ENCODE data around the gene RCAN2.

RCAN2 gene

GRCh38 chr6:46296586-46296985, 194.7 kb downstream of the RCAN2 start:
- TF ChIP-seq CTCF (conservative IDR thresholded peaks at IDR 0.05): no peak
- no peak overlapping the region for H3K27ac ChIP-seq

DNA sequence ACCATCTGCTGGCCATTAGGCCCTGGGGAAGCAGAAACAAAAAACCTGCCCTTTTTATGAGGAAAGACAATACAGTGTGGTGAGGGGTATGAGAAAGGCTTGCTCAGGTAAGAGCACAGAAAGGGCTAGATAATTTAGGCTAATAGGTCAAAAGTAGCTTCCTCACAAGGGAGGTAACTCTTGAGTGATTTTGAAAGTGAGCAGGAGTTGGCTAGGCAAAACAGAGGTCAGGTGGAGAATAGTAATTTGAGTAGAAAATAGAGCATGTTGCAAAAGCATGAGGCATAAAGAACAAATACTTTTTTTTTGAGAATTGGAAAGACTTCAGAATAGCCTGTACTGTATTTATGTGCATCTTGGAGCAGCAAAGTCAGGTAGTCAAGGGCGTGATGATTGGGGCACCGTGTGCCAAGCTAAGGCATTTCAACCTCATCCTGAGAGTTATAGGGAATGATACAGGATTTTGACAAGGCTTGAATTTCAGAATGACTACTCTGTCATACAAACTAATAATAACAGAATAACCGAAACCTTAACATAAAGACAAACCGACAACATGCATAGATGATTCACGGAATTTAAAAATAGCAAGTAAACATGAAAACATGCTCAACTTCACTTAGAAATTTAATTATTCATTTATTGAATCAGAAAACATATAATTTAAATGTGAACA, 197.5 kb downstream of the RCAN2 start:
- H3K27ac ChIP-seq: no peak overlapping the region
- TF ChIP-seq CTCF (conservative IDR thresholded peaks at IDR 0.05): no peak

DNA sequence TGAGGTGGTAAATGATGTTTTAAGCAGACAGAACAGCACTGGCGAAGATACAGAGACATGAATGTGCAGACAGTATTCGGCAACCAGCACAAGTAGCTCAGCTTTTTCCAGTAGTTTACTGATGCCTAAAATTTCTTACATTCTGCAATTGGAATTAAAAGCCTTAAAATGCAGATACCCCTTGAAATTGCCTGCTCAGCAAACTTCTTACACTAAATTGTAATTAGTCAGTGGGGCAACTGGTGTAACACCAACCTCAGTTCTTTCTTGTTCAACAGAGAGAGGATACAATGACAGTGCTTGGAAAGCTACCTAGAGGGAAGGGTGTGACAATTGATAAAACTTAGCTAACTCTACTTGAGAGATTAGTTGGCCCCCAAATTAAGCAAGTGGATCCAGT, 199.4 kb downstream of the RCAN2 start:
- no peak for TF ChIP-seq CTCF (conservative IDR thresholded peaks at IDR 0.05)
- H3K27ac ChIP-seq: no peak overlapping the region

GRCh38 chr6:46291275-46291633, 200.0 kb downstream of the RCAN2 start:
- TF ChIP-seq CTCF (conservative IDR thresholded peaks at IDR 0.05): no peak
- no peak overlapping the region for H3K27ac ChIP-seq

DNA sequence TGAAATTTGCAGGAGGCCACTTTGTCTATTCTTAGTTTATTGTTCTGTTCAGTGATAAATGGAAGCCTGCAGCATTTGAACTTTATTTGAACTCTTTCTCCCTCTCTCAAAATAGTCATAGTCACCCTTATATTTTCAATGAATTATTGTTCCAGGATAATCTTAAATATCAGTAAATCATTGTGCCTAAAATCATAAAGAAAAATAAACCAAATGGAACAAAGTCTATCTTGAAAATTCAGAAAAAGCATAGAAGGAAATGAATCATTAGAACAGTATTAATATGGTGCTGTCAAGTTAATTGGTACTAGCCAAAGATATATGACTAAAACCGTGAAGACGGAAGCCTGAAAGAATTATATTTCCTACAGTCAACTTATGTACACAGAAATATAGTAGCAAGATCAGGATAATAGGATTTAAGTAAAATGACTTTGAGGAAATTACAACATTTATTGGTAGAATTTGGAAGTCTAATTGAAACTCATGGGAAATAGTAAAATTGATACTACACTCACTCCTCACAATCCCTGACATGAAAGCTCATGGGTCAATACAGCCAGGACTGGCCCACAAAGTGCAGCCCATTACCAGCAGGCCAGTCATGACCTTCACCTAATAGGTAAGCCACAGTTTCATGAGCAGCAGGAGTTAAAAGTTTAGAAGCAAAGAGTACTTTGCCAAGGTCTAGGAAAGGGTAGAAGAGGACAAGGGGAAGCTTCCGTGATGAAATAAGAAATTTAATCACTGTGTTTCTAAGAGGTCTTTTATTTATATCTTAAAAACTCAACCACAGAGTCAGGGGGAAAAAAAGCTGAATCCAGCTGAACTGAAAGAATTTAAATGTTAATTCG, 200.6 kb downstream of the RCAN2 start:
- H3K27ac ChIP-seq: no peak overlapping the region
- no peak for TF ChIP-seq CTCF (conservative IDR thresholded peaks at IDR 0.05)

- H3K27ac ChIP-seq: no peak overlapping the region
- TF ChIP-seq CTCF (conservative IDR thresholded peaks at IDR 0.05): no peak
Measured at GRCh38 chr6:46289898-46290297, 201.4 kb downstream of the RCAN2 start.

DNA sequence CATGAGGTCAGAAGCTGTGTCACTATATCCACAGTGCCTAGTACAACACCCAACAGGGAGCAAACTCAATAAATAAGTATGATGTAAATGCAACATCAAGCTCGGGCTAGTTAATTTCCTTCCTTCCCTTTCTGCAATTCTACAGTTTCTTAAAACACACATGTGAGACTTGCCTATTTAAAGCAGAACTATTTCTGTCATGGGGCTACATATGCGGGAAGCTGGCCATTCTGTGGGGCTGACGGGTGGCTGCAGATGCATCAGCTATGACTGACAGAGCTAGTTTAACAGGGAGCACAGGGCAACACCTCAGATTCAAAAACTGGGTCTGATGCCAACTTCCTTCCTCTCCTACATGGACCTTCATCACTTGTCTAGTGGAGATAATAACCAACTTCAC, 202.4 kb downstream of the RCAN2 start:
- no peak overlapping the region for H3K27ac ChIP-seq
- no peak for TF ChIP-seq CTCF (conservative IDR thresholded peaks at IDR 0.05)
